HepG2 (cell line): ENCODE data around the gene MYL11. TPM values are rescaled to one million over a fixed set of nuclear protein-coding genes. Genes with fewer than 3 reads are reported as not detected.

Source experiments
- ATF2 ChIP-seq: sonication (generic); formaldehyde crosslinking; IDR thresholded peaks from 2 replicates; pipeline ENCODE4 v1.4.0; 2020; ENCODE audit warnings: missing genetic modification reagents
- BRCA1 ChIP-seq: sonication (generic); formaldehyde crosslinking; IDR thresholded peaks from 2 replicates; pipeline ENCODE4 v1.4.0; 2020; ENCODE audit warnings: missing genetic modification reagents
- CEBPZ ChIP-seq: IDR thresholded peaks from 2 replicates; pipeline ENCODE4 v1.6.1; 2012; ENCODE audit warnings: low read length, improper control_type of control experiment
- EEA1 ChIP-seq: sonication (generic); formaldehyde crosslinking; IDR thresholded peaks from 2 replicates; pipeline ENCODE4 v1.5.1; 2020; ENCODE audit warnings: mild to moderate bottlenecking, missing genetic modification reagents, borderline replicate concordance
- HOXA9 ChIP-seq: sonication (generic); formaldehyde crosslinking; IDR thresholded peaks from 2 replicates; pipeline ENCODE4 v1.8.1; 2022; ENCODE audit warnings: missing genetic modification reagents, mild to moderate bottlenecking, moderate library complexity, borderline replicate concordance
- ZNF260 ChIP-seq: sonication (generic); formaldehyde crosslinking; IDR thresholded peaks from 2 replicates; pipeline ENCODE4 v1.4.0; 2020; ENCODE audit warnings: missing genetic modification reagents, low read depth, mild to moderate bottlenecking, borderline replicate concordance
- ZNF275 ChIP-seq: sonication (generic); formaldehyde crosslinking; IDR thresholded peaks from 2 replicates; pipeline ENCODE4 v1.8.0; 2022; ENCODE audit warnings: missing genetic modification reagents, mild to moderate bottlenecking, inconsistent platforms, borderline replicate concordance
- ZNF382 ChIP-seq: sonication (generic); formaldehyde crosslinking; IDR thresholded peaks from 2 replicates; pipeline ENCODE4 v1.5.0; 2020; ENCODE audit warnings: missing genetic modification reagents, mild to moderate bottlenecking, borderline replicate concordance
- ZNF768 ChIP-seq: sonication (generic); formaldehyde crosslinking; IDR thresholded peaks from 2 replicates; pipeline ENCODE4 v1.4.0; 2020; ENCODE audit warnings: missing genetic modification reagents
- polyA plus RNA-seq, 8 experiments: library from polyadenylated mRNA; depleted of rRNA in 3 of 8; stranded (reverse) in 7 of 8; unstranded in 1 of 8; fragments of >200 nt; fragmentation: Illumina TruSeq in 4 of 8; extraction: Trizol in 4 of 8; gene quantifications; 2 replicates each; pipeline versions ENCODE4 v1.2.1 to v1.2.3, GENCODE V29; 2011 to 2016; ENCODE audit warnings: low read depth in 4 of 8, missing spikeins in 1 of 8, mixed read lengths in 1 of 8; ENCODE audit not compliant: insufficient read depth in 1 of 8
- total RNA-seq, 5 experiments: library from RNA; depleted of rRNA; stranded (reverse); fragments of >200 nt; fragmentation: Illumina TruSeq; extraction: Trizol; gene quantifications; 2 replicates each; pipeline ENCODE4 v1.2.3, GENCODE V29; 2016; ENCODE audit warnings: low read depth in 1 of 5
- TF ChIP-seq, protein P1 (sequence below): sonication (generic); formaldehyde crosslinking; IDR thresholded peaks from 2 replicates; pipeline ENCODE4 v1.4.0; 2020; ENCODE audit warnings: mild to moderate bottlenecking, missing genetic modification reagents, borderline replicate concordance
- TF ChIP-seq, protein P2 (sequence below): sonication (generic); formaldehyde crosslinking; conservative IDR thresholded peaks from 2 replicates; pipeline ENCODE4 v1.8.0; 2022; ENCODE audit warnings: missing genetic modification reagents

The MYL11 gene
- total and polyA plus RNA-seq, 2 of the 13 experiments (the other 11 are each of a cell fraction or from before 2014, with no cell fraction given), result not detected

GRCh38 chr16:30379158-30379783, 4.7 kb downstream of the MYL11 start (continued):
- TF ChIP-seq, protein P1, sequence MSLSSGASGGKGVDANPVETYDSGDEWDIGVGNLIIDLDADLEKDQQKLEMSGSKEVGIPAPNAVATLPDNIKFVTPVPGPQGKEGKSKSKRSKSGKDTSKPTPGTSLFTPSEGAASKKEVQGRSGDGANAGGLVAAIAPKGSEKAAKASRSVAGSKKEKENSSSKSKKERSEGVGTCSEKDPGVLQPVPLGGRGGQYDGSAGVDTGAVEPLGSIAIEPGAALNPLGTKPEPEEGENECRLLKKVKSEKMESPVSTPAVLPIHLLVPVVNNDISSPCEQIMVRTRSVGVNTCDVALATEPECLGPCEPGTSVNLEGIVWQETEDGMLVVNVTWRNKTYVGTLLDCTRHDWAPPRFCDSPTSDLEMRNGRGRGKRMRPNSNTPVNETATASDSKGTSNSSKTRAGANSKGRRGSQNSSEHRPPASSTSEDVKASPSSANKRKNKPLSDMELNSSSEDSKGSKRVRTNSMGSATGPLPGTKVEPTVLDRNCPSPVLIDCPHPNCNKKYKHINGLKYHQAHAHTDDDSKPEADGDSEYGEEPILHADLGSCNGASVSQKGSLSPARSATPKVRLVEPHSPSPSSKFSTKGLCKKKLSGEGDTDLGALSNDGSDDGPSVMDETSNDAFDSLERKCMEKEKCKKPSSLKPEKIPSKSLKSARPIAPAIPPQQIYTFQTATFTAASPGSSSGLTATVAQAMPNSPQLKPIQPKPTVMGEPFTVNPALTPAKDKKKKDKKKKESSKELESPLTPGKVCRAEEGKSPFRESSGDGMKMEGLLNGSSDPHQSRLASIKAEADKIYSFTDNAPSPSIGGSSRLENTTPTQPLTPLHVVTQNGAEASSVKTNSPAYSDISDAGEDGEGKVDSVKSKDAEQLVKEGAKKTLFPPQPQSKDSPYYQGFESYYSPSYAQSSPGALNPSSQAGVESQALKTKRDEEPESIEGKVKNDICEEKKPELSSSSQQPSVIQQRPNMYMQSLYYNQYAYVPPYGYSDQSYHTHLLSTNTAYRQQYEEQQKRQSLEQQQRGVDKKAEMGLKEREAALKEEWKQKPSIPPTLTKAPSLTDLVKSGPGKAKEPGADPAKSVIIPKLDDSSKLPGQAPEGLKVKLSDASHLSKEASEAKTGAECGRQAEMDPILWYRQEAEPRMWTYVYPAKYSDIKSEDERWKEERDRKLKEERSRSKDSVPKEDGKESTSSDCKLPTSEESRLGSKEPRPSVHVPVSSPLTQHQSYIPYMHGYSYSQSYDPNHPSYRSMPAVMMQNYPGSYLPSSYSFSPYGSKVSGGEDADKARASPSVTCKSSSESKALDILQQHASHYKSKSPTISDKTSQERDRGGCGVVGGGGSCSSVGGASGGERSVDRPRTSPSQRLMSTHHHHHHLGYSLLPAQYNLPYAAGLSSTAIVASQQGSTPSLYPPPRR (CRISPR knock-in tag), result peak; percentile 28; the same call in 1 of the 2 replicates
- TF ChIP-seq ZNF768 (no peak), ZNF275 (0 out of 2 replicates have a peak, but pooled peaks have one; percentile 4), CEBPZ (no peak), ZNF382 (no peak), HOXA9 (no peak), EEA1 (peak; percentile 87), BRCA1 (CRISPR knock-in tag) (no peak), ZNF260 (no peak), ATF2 (CRISPR knock-in tag) (no peak)
- TF ChIP-seq, protein P2, sequence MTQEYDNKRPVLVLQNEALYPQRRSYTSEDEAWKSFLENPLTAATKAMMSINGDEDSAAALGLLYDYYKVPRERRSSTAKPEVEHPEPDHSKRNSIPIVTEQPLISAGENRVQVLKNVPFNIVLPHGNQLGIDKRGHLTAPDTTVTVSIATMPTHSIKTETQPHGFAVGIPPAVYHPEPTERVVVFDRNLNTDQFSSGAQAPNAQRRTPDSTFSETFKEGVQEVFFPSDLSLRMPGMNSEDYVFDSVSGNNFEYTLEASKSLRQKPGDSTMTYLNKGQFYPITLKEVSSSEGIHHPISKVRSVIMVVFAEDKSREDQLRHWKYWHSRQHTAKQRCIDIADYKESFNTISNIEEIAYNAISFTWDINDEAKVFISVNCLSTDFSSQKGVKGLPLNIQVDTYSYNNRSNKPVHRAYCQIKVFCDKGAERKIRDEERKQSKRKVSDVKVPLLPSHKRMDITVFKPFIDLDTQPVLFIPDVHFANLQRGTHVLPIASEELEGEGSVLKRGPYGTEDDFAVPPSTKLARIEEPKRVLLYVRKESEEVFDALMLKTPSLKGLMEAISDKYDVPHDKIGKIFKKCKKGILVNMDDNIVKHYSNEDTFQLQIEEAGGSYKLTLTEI (CRISPR knock-in tag), result no peak
